Karpas-422 (cell line): ENCODE results near the gene ITPR3. TPM values are rescaled to one million over a fixed set of nuclear protein-coding genes. Genes with fewer than 3 reads are reported as not detected.

Experiments
- small RNA-seq: library from RNA; depleted of rRNA; stranded (forward); fragments of <200 nt; gene quantifications from one replicate; pipeline ENCODE3, GENCODE V24; 2014
- total RNA-seq: library from RNA; depleted of rRNA; stranded (reverse); fragments of >200 nt; shearing (Covaris generic); gene quantifications from 2 replicates; pipeline ENCODE4 v1.2.3, GENCODE V29; 2014; ENCODE audit warnings: low replicate concordance; rRNA removed

ITPR3 gene
- total RNA-seq, 1 experiment from 2014 or later: 3.9 TPM

Small RNA genes within 50 kb of the gene (small RNA-seq; reads per million reads assigned to genes)
- not detected for gene MIR3934

Other genes with a start within 250 kb of the ITPR3 start
- 37.8 and 42.8 TPM in 2 replicates for gene KIFC1, start 229.5 kb upstream of the ITPR3 start, total RNA-seq
- 32.6 and 66.6 TPM in 2 replicates for gene PHF1, start 210.3 kb upstream of the ITPR3 start, total RNA-seq
- 223 and 260 TPM in 2 replicates for gene CUTA, start 203.2 kb upstream of the ITPR3 start, total RNA-seq
- 16.3 and 16.7 TPM in 2 replicates for gene SYNGAP1, start 201.3 kb upstream of the ITPR3 start, total RNA-seq
- gene ZBTB9, start 166.7 kb upstream of the ITPR3 start, total RNA-seq: 5.1 and 6.8 TPM in 2 replicates
- gene BAK1, start 41.0 kb upstream of the ITPR3 start, total RNA-seq: 9.9 and 18.7 TPM in 2 replicates
- gene UQCC2, start 90.4 kb downstream of the ITPR3 start, total RNA-seq: 32.8 and 48.9 TPM in 2 replicates
- not detected in 2 replicates for gene IP6K3, start 125.6 kb downstream of the ITPR3 start, total RNA-seq
- 32.8 and 42.1 TPM in 2 replicates for gene LEMD2, start 167.8 kb downstream of the ITPR3 start, total RNA-seq
- not detected in 2 replicates for gene MLN, start 182.7 kb downstream of the ITPR3 start, total RNA-seq